Mesenchymal stem cell (in vitro differentiated cells and primary cell): Measurements from ENCODE around the gene RASGRF2.

Source experiments
- DNase-seq: peaks from one replicate; pipeline ENCODE4 v3.0.0-alpha.2; 2013
- H2AFZ ChIP-seq: one replicate; pipeline ENCODE4 v1.6.1; 2013; ENCODE audit warnings: low read depth, mild to moderate bottlenecking, control low read depth, inconsistent platforms, low read length, moderate library complexity
- H2AK5ac ChIP-seq: 2 replicates; pipeline ENCODE4 v1.6.1; 2013; ENCODE audit warnings: low read length, moderate library complexity, mild to moderate bottlenecking, inconsistent platforms; ENCODE audit not compliant: severe bottlenecking
- H2BK120ac ChIP-seq: one replicate; pipeline ENCODE4 v1.6.1; 2013; ENCODE audit warnings: low read depth, mild to moderate bottlenecking, inconsistent platforms, low read length, moderate library complexity
- H2BK12ac ChIP-seq, 2 experiments: one replicate each; pipeline ENCODE4 v1.6.1; 2013; ENCODE audit warnings: inconsistent platforms in 2 of 2, low read length in 2 of 2, mild to moderate bottlenecking in 2 of 2, moderate library complexity in 2 of 2, control low read depth in 1 of 2
- H2BK15ac ChIP-seq: one replicate; pipeline ENCODE4 v1.6.1; 2013; ENCODE audit warnings: mild to moderate bottlenecking, low read depth, inconsistent platforms; ENCODE audit not compliant: poor library complexity, severe bottlenecking
- H2BK5ac ChIP-seq: 2 replicates; pipeline ENCODE4 v1.6.1; 2013; ENCODE audit warnings: low read depth, mild to moderate bottlenecking, low read length, control low read depth, inconsistent platforms; ENCODE audit not compliant: poor library complexity, severe bottlenecking
- H3K14ac ChIP-seq, 2 experiments: one replicate each; pipeline ENCODE4 v1.6.1; 2013; ENCODE audit warnings: inconsistent platforms in 2 of 2, low read length in 2 of 2, control low read depth in 1 of 2, mild to moderate bottlenecking in 1 of 2, moderate library complexity in 1 of 2
- H3K18ac ChIP-seq, 2 experiments: one replicate each; pipeline ENCODE4 v1.6.1; 2013; ENCODE audit warnings: inconsistent platforms in 2 of 2, low read length in 2 of 2, control low read depth in 1 of 2, low read depth in 1 of 2, mild to moderate bottlenecking in 1 of 2
- H3K23ac ChIP-seq, 2 experiments: one replicate each; pipeline ENCODE4 v1.6.1; 2013; ENCODE audit warnings: inconsistent platforms in 2 of 2, low read length in 2 of 2, mild to moderate bottlenecking in 2 of 2, moderate library complexity in 2 of 2, control low read depth in 1 of 2
- H3K27ac ChIP-seq: 2 replicates; pipeline ENCODE4 v1.5.1; 2013; ENCODE audit warnings: mild to moderate bottlenecking, moderate library complexity, low read length, control low read depth, inconsistent platforms; ENCODE audit not compliant: poor library complexity, severe bottlenecking
- H3K27me3 ChIP-seq, 2 experiments: 2 replicates each; pipeline versions ENCODE4 v1.6.1 to v1.7.0; 2013; ENCODE audit warnings: low read length in 2 of 2, mild to moderate bottlenecking in 2 of 2, moderate library complexity in 2 of 2, control low read depth in 1 of 2, inconsistent platforms in 1 of 2; ENCODE audit not compliant: control insufficient read depth in 1 of 2, insufficient read depth in 1 of 2
- H3K36me3 ChIP-seq, 2 experiments: 2 replicates each; pipeline versions ENCODE4 v1.6.1 to v1.7.0; 2013; ENCODE audit warnings: low read length in 2 of 2, control low read depth in 1 of 2, inconsistent platforms in 1 of 2, low read depth in 1 of 2, mild to moderate bottlenecking in 1 of 2; ENCODE audit not compliant: insufficient read depth in 2 of 2, control insufficient read depth in 1 of 2
- H3K4ac ChIP-seq, 2 experiments: one replicate each; pipeline ENCODE4 v1.6.1; 2013; ENCODE audit warnings: inconsistent platforms in 2 of 2, low read length in 2 of 2, mild to moderate bottlenecking in 2 of 2, moderate library complexity in 2 of 2, control low read depth in 1 of 2, low read depth in 1 of 2
- H3K4me1 ChIP-seq: 2 replicates; pipeline ENCODE4 v1.6.1; 2013; ENCODE audit warnings: low read depth, low read length, control low read depth; ENCODE audit not compliant: control insufficient read depth, insufficient read depth
- H3K4me2 ChIP-seq: 2 replicates; pipeline ENCODE4 v1.6.1; 2013; ENCODE audit warnings: low read length, mild to moderate bottlenecking, inconsistent platforms; ENCODE audit not compliant: poor library complexity, severe bottlenecking
- H3K4me3 ChIP-seq, 2 experiments: 2 replicates each; pipeline versions ENCODE4 v1.5.1 to v1.7.0; 2013; ENCODE audit warnings: low read length in 2 of 2, mild to moderate bottlenecking in 2 of 2, control low read depth in 1 of 2, low read depth in 1 of 2; ENCODE audit not compliant: insufficient read depth in 1 of 2
- H3K79me1 ChIP-seq: replicated peaks from 2 replicates; pipeline ENCODE4 v1.6.1; 2013; ENCODE audit warnings: mild to moderate bottlenecking, control low read depth, low read length, inconsistent platforms; ENCODE audit not compliant: poor library complexity, severe bottlenecking
- H3K9ac ChIP-seq: 2 replicates; pipeline ENCODE4 v1.7.0; 2013; ENCODE audit warnings: mild to moderate bottlenecking, low read length, moderate library complexity
- H3K9me3 ChIP-seq: 2 replicates; pipeline ENCODE4 v1.7.0; 2013; ENCODE audit warnings: mild to moderate bottlenecking, low read length; ENCODE audit not compliant: control insufficient read depth
- H4K8ac ChIP-seq: one replicate; pipeline ENCODE4 v1.6.1; 2013; ENCODE audit warnings: inconsistent platforms, mild to moderate bottlenecking, low read length, moderate library complexity
- H4K91ac ChIP-seq: one replicate; pipeline ENCODE4 v1.6.1; 2013; ENCODE audit warnings: mild to moderate bottlenecking, low read length, inconsistent platforms
- WGBS: methylation state at CpG from one replicate; pipeline ENCODE4 v1.1.7; 2013; ENCODE audit warnings: mixed read lengths; 5-methylcytosine and 5-hydroxymethylcytosine counted together

The RASGRF2 gene

GRCh38 chr5:81230416-81230815 lies 270.3 kb downstream of the RASGRF2 start:
- H3K4me3 ChIP-seq = no peak overlapping the region
- no peaks in the 10 kb centered on the region for H3K9me3 ChIP-seq
- H2BK15ac ChIP-seq = no peak overlapping the region
- no peak overlapping the region for H3K23ac ChIP-seq
- no peak overlapping the region for H2AK5ac ChIP-seq
- DNase-seq = no peak
- H3K27me3 ChIP-seq = peaks cover 0 to 7% of the 10 kb centered on the region in 2 experiments
- peaks cover 5% of the 10 kb centered on the region for H3K4me1 ChIP-seq
- H2BK120ac ChIP-seq = no peak overlapping the region
- no peak overlapping the region for H2BK12ac ChIP-seq
- no peak overlapping the region for H3K27ac ChIP-seq
- no peak overlapping the region for H2AFZ ChIP-seq
- no peak overlapping the region for H3K14ac ChIP-seq
- H4K91ac ChIP-seq = no peak overlapping the region
- WGBS = 93% methylated on average over 8 of the region's 8 CpGs
- no peak overlapping the region for H3K4ac ChIP-seq
- H3K79me1 ChIP-seq = no peaks in the 10 kb centered on the region
- no peak overlapping the region for H3K4me2 ChIP-seq
- no peak overlapping the region for H3K18ac ChIP-seq
- no peak overlapping the region for H2BK5ac ChIP-seq
- H3K36me3 ChIP-seq = peaks cover 0 to 3% of the 10 kb centered on the region in 2 experiments
- H4K8ac ChIP-seq = no peak overlapping the region
- no peak overlapping the region for H3K9ac ChIP-seq

- no peak overlapping the region for H3K4ac ChIP-seq
- peaks cover 5% of the 10 kb centered on the region for H3K4me1 ChIP-seq
- H3K27ac ChIP-seq = no peak overlapping the region
- no peak overlapping the region for H2AFZ ChIP-seq
- no peak overlapping the region for H2BK12ac ChIP-seq
- H4K8ac ChIP-seq = no peak overlapping the region
- no peak overlapping the region for H3K18ac ChIP-seq
- DNase-seq = peak; percentile 24
- H3K14ac ChIP-seq = no peak overlapping the region
- H3K4me2 ChIP-seq = peak overlapping the region; percentile 55
- H3K9me3 ChIP-seq = no peaks in the 10 kb centered on the region
- peak overlapping the region in 1 of 2 experiments; percentile 72 for H3K4me3 ChIP-seq
- H3K27me3 ChIP-seq = no peaks in the 10 kb centered on the region
- H4K91ac ChIP-seq = no peak overlapping the region
- peaks cover 0 to 4% of the 10 kb centered on the region in 2 experiments for H3K36me3 ChIP-seq
- no peak overlapping the region for H2BK120ac ChIP-seq
- no peaks in the 10 kb centered on the region for H3K79me1 ChIP-seq
- no peak overlapping the region for H2BK5ac ChIP-seq
- H2AK5ac ChIP-seq = no peak overlapping the region
- WGBS = 85% methylated on average over 12 of the region's 12 CpGs
- H3K23ac ChIP-seq = no peak overlapping the region
- no peak overlapping the region for H2BK15ac ChIP-seq
- peak overlapping the region; percentile 81 for H3K9ac ChIP-seq
Measured at GRCh38 chr5:81232464-81233079, 272.4 kb downstream of the RASGRF2 start.

DNA sequence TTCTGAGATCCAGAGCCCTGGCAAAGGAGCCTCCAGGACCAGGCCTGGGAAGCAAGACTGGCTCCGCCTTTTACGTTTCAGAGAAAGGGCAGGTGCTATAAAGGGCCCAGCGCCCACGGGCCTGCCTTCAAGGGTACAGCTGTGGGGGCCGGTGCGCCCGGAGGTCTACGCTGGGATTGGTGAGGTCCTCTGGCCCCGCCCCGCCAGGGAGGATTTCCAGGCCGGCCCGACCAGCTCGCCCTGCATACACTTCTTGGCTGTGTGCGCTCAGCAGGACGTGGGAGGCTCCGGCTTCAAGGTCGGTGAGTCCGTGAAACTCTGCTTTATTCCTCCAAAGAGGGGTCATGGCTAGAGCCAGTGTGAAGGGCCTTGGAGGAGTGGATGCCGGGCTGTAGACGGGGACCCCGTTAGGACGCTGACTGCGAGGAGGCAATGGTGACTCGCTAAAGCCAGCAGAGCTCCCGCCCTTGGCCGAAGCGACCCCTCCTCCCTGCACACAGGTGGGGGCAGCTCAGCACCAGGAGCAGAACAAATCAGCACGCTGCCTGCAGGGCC lies 273.0 kb downstream of the RASGRF2 start, which contains the start of gene CKMT2:
Gene CKMT2 (plus strand): TSS at position 243 of the 555 bp plus-strand sequence. CDS start 17,811 bp downstream, outside the sequence.
- H4K8ac ChIP-seq = peak within 1 kb of the TSS; percentile 41

GRCh38 chr5:81234299-81234698 lies 274.1 kb downstream of the RASGRF2 start:
- Histone ChIP-seq H3K4me2 (no peak overlapping the region), H3K4me3 (no peak overlapping the region), H3K23ac (no peak overlapping the region), H2AK5ac (no peak overlapping the region), H3K27ac (no peak overlapping the region), H3K79me1 (no peaks in the 10 kb centered on the region), H3K18ac (no peak overlapping the region), H4K91ac (no peak overlapping the region), H3K14ac (no peak overlapping the region), H2BK15ac (no peak overlapping the region), H2BK120ac (no peak overlapping the region), H2AFZ (no peak overlapping the region), H2BK5ac (no peak overlapping the region), H3K9ac (no peak overlapping the region), H3K9me3 (no peaks in the 10 kb centered on the region), H3K27me3 (no peaks in the 10 kb centered on the region), H3K4me1 (peaks cover 5% of the 10 kb centered on the region), H2BK12ac (no peak overlapping the region), H3K4ac (no peak overlapping the region), H3K36me3 (peaks cover 0 to 4% of the 10 kb centered on the region in 2 experiments), H4K8ac (no peak overlapping the region)
- no peak for DNase-seq
- 81% methylated on average over 6 of the region's 7 CpGs for WGBS

More for the DNA sequence above, 273.0 kb downstream of the RASGRF2 start, which contains the start of gene CKMT2:
- Histone ChIP-seq H3K36me3 (peaks cover 0 to 4% of the 10 kb centered on the region in 2 experiments), H3K27me3 (no peaks in the 10 kb centered on the region), H3K14ac (no peak within 1 kb of the TSS), H2AFZ (peak within 1 kb of the TSS; percentile 3), H2BK120ac (no peak within 1 kb of the TSS), H3K27ac (no peak within 1 kb of the TSS), H3K4me1 (peaks cover 5% of the 10 kb centered on the region), H3K79me1 (no peaks in the 10 kb centered on the region), H3K4me2 (peak within 1 kb of the TSS; percentile 55), H3K9me3 (no peaks in the 10 kb centered on the region), H4K91ac (no peak within 1 kb of the TSS), H3K18ac (peak within 1 kb of the TSS in 1 of 2 experiments; percentile 1), H2AK5ac (no peak within 1 kb of the TSS), H3K9ac (peak within 1 kb of the TSS; percentile 81), H3K4ac (no peak within 1 kb of the TSS), H2BK15ac (no peak within 1 kb of the TSS), H3K23ac (no peak within 1 kb of the TSS), H2BK5ac (no peak within 1 kb of the TSS), H3K4me3 (peak within 1 kb of the TSS; percentile 29 to 72), H2BK12ac (no peak within 1 kb of the TSS)
- peak; percentile 49 for DNase-seq
- WGBS = 21% methylated on average over 27 of the region's 28 CpGs
